GM23338 (cell line): Measurements from ENCODE around the gene ZBTB12.

Source experiments
- CREB1 ChIP-seq: fragments of 250-450 bp; sonication (Bioruptor Pico); IDR thresholded peaks from 2 replicates; pipeline ENCODE4 v1.5.0; 2020; ENCODE audit warnings: low read depth, mild to moderate bottlenecking, moderate library complexity
- CTCF ChIP-seq, 2 experiments: fragments of 200-600 bp in 1 of 2; sonication (generic) in 1 of 2; conservative IDR thresholded peaks; 2 replicates each; pipeline versions ENCODE4 v1.5.1 to v1.6.1; 2016 to 2017; ENCODE audit warnings: antibody characterized with exemption in 2 of 2, low read depth in 2 of 2, mild to moderate bottlenecking in 2 of 2, moderate library complexity in 1 of 2
- EZH2 ChIP-seq: fragments of 200-600 bp; sonication (generic); IDR thresholded peaks from one replicate; pipeline ENCODE4 v1.8.0; 2017; ENCODE audit warnings: antibody characterized with exemption, mild to moderate bottlenecking, low read depth; ENCODE audit not compliant: unreplicated experiment
- POLR2AphosphoS5 ChIP-seq: IDR thresholded peaks from 2 replicates; pipeline ENCODE4 v1.6.1; 2016; ENCODE audit warnings: antibody characterized with exemption, low read depth
- REST ChIP-seq: IDR thresholded peaks from one replicate; pipeline ENCODE4 v1.6.1; 2018; ENCODE audit warnings: antibody characterized with exemption; ENCODE audit not compliant: unreplicated experiment

GRCh38 chr6:31927863-31928671, 26.2 kb upstream of the ZBTB12 start:
- TF ChIP-seq CTCF (conservative IDR thresholded peaks at IDR 0.05; ENCODE audit: low read depth in 2 of 2) = no peak
- no peak for TF ChIP-seq POLR2AphosphoS5
- TF ChIP-seq EZH2 = no peak
- no peak for TF ChIP-seq REST
- TF ChIP-seq CREB1 = no peak
